Endometrial microvascular endothelial cells (primary cell): ENCODE measurements around the gene ERC1. TPM values are rescaled to one million over a fixed set of nuclear protein-coding genes. Genes with fewer than 3 reads are reported as not detected.
"Not testable (repeated sequence)": the region's sequence is repeated elsewhere in the genome, so short reads cannot be mapped to it uniquely, and the experiment has no call there.

Experiments
- in situ Hi-C: cut with HindIII; loops from 2 replicates; pipeline ENCODE4 v1.10.0; 2017; ENCODE audit warnings: low sequenced_read_pairs, low pct_unique_long_range_greater_than_20kb; ENCODE audit errors: inconsistent ontology term
- total RNA-seq: library from RNA; depleted of rRNA; stranded (reverse); fragments of >200 nt; gene quantifications from one replicate; pipeline ENCODE4 v1.2.3, GENCODE V29; 2015; ENCODE audit errors: inconsistent ontology term

ERC1 gene
- total RNA-seq, 1 donor from 2014 or later: 13.1 TPM

GRCh38 chr12:1011091-1011490 is 20.1 kb downstream of the ERC1 start:
- in situ Hi-C loops: no loop called here

GRCh38 chr12:1013618-1014489 is 22.8 kb downstream of the ERC1 start:
- in situ Hi-C loops: no loop called here

GRCh38 chr12:1019283-1019682 is 28.3 kb downstream of the ERC1 start:
- in situ Hi-C loops: no loop called here

GRCh38 chr12:1020389-1020788 is 29.4 kb downstream of the ERC1 start:
- in situ Hi-C loops: no loop called here

- in situ Hi-C loops: no loop called here
Measured at GRCh38 chr12:1022032-1022970, 31.3 kb downstream of the ERC1 start.

- in situ Hi-C loops: no loop called here
Measured at GRCh38 chr12:1030779-1031178, 39.8 kb downstream of the ERC1 start.

- in situ Hi-C loops: no loop called here
Measured at GRCh38 chr12:1034243-1034642, 43.2 kb downstream of the ERC1 start.

- in situ Hi-C loops: no loop called here
Measured at GRCh38 chr12:1034751-1035457, 43.9 kb downstream of the ERC1 start.

- in situ Hi-C loops: no loop called here
Measured at GRCh38 chr12:1041478-1041877, 50.5 kb downstream of the ERC1 start.

GRCh38 chr12:1044199-1044598 is 53.2 kb downstream of the ERC1 start:
- in situ Hi-C loops: no loop called here

- in situ Hi-C loops: no loop called here
Measured at GRCh38 chr12:1044696-1045095, 53.7 kb downstream of the ERC1 start.

GRCh38 chr12:1046727-1047126 is 55.7 kb downstream of the ERC1 start:
- in situ Hi-C loops: no loop called here

GRCh38 chr12:1047898-1048660 is 57.1 kb downstream of the ERC1 start:
- in situ Hi-C loops: no loop called here

GRCh38 chr12:1050059-1050707 is 59.2 kb downstream of the ERC1 start:
- in situ Hi-C loops: no loop called here

GRCh38 chr12:1051672-1052071 is 60.6 kb downstream of the ERC1 start:
- in situ Hi-C loops: not testable (repeated sequence)

GRCh38 chr12:1053690-1054089 is 62.7 kb downstream of the ERC1 start:
- in situ Hi-C loops: no loop called here

- in situ Hi-C loops: no loop called here
Measured at GRCh38 chr12:1054117-1054870, 63.3 kb downstream of the ERC1 start.
